GM15510 (cell line): Measurements from ENCODE around the gene MFNG.

ENCODE experiments used
- POLR2A ChIP-seq: IDR thresholded peaks from 3 replicates; pipeline ENCODE4 v1.6.1; 2011; ENCODE audit warnings: borderline replicate concordance; ENCODE audit not compliant: insufficient read length; ENCODE audit errors: extremely low read depth

The MFNG gene

GRCh38 chr22:37517826-37518450 is 31.8 kb upstream of the MFNG start:
- no peak for TF ChIP-seq POLR2A

DNA sequence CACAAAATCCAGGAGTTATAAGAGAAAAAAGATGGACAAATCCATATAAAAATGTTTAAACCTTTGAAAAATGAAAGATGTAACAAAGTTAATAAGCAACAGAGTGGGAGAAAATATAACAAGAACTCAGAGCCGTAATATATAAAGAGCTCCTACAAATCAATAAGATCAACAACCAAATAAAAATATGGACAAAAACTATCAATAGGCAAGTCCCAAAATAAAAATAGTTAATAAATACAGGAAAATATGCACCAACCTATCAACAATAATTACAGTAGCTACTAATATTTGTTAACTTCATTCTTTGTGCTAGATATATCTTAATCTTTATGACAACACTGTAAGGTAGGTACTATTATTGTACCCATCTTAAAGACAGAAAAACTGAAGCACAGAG is 30.3 kb upstream of the MFNG start:
- no peak for TF ChIP-seq POLR2A

DNA sequence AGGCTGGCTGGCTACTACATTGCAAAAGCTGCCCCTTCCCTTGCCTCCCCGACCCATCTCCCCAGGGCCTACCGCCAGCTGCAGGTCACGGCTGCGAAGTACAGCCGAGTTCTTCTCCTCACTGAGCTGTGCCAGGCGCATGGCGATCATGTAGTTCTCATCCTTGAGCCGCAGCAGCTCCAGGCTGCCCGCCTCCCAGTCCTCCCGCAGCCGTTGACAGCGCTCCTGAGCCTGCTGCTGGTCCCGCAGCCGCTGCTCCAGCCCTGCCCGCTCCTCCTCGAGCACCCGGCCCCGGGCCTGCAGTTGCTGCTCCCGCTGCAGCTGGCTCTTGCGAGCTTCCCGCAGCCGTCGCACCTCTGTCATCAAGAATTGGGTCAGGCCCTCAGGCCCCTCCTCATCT is 29.7 kb upstream of the MFNG start:
- TF ChIP-seq POLR2A, result no peak

DNA sequence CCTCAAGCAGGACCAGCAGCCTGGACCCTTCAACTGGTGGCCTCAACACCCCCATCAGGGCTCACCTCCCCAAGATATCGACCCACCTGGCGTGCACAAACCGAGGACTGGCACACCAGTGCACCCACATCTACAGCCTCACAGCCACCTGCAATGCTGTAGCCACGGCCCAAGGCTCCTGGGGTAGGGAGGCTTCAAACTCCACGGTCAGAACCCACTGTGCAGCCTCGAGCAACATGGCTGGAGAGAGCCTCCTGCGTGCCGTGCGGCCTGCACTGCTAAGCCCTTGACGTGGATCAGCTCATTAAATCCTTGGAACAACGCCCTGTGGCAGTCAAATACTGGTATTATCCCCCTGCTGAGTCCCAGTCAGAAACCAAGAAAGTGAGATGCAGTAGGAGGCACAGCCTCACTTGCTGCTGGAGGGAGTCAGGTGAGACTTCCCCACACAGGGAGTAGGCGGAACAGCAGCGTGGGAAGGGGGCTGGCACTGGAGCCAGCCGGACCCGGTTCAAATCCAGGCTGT is 28.4 kb upstream of the MFNG start:
- no peak for TF ChIP-seq POLR2A

GRCh38 chr22:37511395-37512104 is 25.4 kb upstream of the MFNG start:
- no peak for TF ChIP-seq POLR2A

GRCh38 chr22:37510091-37510490 is 23.9 kb upstream of the MFNG start:
- TF ChIP-seq POLR2A, result no peak

DNA sequence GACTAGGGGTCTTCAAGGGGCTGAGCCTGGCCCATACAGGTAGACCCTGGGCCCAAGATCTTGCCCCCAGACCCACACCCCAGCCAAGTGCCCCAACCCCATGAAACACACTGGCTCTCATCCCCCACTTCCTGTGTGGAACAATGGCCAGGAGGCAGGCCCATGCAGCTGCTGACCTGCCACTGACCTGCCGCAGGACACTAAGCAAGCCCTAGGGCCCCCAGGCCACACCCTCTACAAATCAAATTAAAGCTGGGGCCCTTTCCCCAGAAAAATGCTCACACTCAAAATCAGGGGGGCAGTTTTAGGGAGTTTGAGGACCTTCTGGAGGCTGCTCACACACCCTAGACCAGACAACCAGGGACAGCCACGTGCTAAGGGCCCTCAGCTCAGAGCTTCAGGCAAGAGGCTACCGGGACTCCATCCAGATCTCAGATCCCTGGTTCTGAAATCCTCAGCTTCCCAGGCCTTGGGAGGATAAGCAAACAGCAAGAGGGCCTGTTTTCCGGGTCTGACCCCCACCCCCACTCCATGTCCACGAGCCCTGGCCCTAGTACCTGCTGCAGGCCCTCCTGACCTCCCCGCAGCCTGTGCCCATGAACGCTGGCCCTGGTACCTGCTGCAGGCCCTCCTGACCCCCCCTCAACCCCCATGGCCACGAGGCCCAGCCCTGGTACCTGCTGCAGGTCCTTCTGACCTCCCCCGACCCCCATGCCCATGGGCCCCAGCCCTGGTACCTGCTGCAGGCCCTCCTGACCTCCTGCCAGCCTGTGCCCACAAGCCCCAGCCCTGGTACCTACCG is 23.1 kb upstream of the MFNG start:
- TF ChIP-seq POLR2A, result no peak

DNA sequence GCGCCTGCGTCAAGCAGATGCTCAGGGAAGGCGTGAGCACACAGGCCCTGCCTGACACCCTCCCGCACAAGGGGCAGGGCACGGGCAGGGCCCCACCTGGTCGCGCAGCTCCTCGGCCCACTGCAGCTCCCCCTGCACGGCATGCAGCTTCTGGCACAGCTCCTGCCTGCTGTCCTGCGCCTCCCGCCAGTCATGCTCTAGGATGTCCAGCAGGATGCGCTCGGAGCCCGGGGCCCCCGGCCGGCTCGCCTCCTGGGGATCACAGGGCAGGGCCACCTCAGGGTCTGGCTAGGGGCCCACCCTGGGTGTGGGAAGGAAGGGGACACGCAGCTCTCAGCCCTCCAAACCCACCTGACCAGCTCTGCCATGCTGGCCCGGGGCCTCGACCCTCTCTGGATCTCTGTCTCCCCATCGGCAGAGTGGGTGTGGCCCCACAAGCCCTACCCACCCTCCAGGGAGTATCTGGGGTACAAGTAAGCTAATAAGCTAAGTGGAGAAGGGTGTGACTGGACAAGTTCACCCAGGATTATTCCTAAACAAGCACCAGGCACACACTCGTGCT is 22.3 kb upstream of the MFNG start:
- no peak for TF ChIP-seq POLR2A

- no peak for TF ChIP-seq POLR2A
Observed at GRCh38 chr22:37507731-37508130, 21.5 kb upstream of the MFNG start.

DNA sequence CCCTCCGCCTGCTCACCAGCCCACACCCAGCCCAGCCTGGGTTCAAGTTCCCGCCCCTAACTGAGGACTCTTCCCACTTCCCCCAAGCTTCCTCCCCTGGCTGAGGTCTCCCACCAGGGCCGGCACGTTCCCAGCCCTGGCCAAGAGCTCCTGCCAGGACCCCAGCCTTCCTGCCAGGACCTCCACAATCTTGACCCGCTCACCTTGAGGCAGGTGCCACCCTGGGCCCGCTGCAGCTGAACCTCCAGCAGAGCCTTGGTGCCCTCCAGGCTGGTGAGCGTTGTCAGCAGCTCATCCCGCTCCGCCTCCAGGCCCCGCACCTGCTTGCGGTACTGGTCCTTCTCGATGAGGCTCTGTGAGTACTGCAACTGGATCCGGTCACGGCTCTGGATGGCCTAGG is 19.8 kb upstream of the MFNG start:
- no peak for TF ChIP-seq POLR2A

DNA sequence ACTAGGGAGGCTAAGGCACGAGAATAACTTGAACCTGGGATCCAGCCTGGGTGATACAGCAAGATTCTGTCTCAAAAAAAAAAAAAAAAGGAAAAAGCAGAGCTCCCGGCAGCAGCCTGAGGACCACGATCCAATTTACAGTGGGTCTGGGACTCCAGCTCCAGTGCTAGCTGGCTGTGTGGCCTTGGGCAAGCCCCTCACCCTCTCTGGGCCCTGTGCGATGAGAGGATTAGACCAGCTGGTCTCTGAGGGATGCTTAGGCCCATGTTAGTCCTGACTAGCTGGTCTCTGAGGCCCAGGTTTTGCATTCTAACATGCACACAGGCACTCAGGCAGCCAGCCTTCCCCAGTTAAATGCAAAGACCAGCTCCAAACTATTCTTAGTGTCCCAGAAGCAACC is 19.4 kb upstream of the MFNG start:
- TF ChIP-seq POLR2A, result no peak

- no peak for TF ChIP-seq POLR2A
Observed at GRCh38 chr22:37504964-37505363, 18.8 kb upstream of the MFNG start.

DNA sequence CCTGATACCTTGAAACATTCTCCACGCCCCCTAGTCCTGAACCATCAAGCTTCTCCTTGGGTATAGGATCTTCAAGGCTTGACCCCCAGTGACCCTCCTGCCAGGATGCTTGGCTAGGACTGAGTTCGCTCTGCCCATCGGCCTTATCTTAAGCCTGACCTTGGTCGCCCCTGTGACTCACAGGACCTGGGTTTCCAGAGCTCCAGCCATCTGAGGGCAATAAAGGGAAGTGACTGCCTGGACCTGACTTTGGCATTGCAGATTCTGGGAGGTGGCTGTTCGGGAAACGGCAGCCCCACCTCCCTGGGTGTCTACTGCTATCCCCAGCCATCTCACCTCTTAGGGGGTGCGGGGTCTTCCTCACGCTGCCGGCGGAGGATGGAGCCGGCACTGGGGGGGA is 17.7 kb upstream of the MFNG start:
- no peak for TF ChIP-seq POLR2A

GRCh38 chr22:37503183-37503683 is 17.0 kb upstream of the MFNG start:
- no peak for TF ChIP-seq POLR2A
